Right cardiac atrium (tissue), 5 donors: ENCODE measurements around the gene C19orf85. TPM values are rescaled to one million over a fixed set of nuclear protein-coding genes. Genes with fewer than 3 reads are reported as not detected.

ENCODE experiments used
- ATAC-seq, 2 donors: fragments of 200-7000 bp; cut with Tn5 transposase; one replicate each; pipeline versions ENCODE4 v1.8.0 to v1.9.1; 2020; ENCODE audit warnings: moderate library complexity in 2 of 2, mild to moderate bottlenecking in 1 of 2
- DNase-seq, 3 donors: peaks; one replicate each; pipeline ENCODE4 v3.0.0-alpha.2; 2020
- H3K27ac ChIP-seq: one replicate; pipeline ENCODE4 v1.5.1; 2013; ENCODE audit warnings: mild to moderate bottlenecking, low read length, control low read depth, moderate library complexity
- H3K27me3 ChIP-seq: one replicate; pipeline ENCODE4 v1.6.1; 2013; ENCODE audit not compliant: control insufficient read depth, insufficient read depth
- H3K4me1 ChIP-seq: one replicate; pipeline ENCODE4 v1.6.1; 2013; ENCODE audit warnings: low read length; ENCODE audit not compliant: control insufficient read depth, insufficient read depth
- H3K4me3 ChIP-seq: one replicate; pipeline ENCODE4 v1.5.1; 2013; ENCODE audit warnings: low read length, control low read depth
- H3K9me3 ChIP-seq: one replicate; pipeline ENCODE4 v1.6.1; 2013; ENCODE audit warnings: low read length; ENCODE audit not compliant: control insufficient read depth
- whole genome bisulfite sequencing: extraction: QIAGEN DNeasy Blood & Tissue Kit; methylation state at CpG from one replicate; pipeline ENCODE4 v1.1.7; 2013; 5-methylcytosine and 5-hydroxymethylcytosine counted together
- intact Hi-C, 4 donors: fragments of 100-400 bp; cut with DNase I; formaldehyde crosslinking; loops; one replicate each; pipeline versions ENCODE4 v1.11.0 to v1.14.0; 2022 to 2023
- polyA plus RNA-seq: library from polyadenylated mRNA; stranded (reverse); fragments of 200-250 nt; gene quantifications from one replicate; pipeline ENCODE4 v1.2.3, GENCODE V29; 2013
- total RNA-seq, 4 donors: library from RNA; stranded (reverse); fragmentation: NEBNext Ultra II Directional; extraction: Animal tissue kit (Norgen Biotek cat#: 25700); gene quantifications; one replicate each; pipeline ENCODE4 v1.2.1, GENCODE V29; 2021
- donor health status: healthy with polysubstance abuse.
- donor health status: DM: no; HTN: yes; CAD: no.
- donor health status: DM: no; HTN: no; CAD: no.
- donor health status: DM: no; HTN: yes; CAD: no; lungs with severe emphysema.
- donor health status: DM: yes; HTN: yes; CAD: no.

The C19orf85 gene
- total and polyA plus RNA-seq, 5 donors: not detected

DNA sequence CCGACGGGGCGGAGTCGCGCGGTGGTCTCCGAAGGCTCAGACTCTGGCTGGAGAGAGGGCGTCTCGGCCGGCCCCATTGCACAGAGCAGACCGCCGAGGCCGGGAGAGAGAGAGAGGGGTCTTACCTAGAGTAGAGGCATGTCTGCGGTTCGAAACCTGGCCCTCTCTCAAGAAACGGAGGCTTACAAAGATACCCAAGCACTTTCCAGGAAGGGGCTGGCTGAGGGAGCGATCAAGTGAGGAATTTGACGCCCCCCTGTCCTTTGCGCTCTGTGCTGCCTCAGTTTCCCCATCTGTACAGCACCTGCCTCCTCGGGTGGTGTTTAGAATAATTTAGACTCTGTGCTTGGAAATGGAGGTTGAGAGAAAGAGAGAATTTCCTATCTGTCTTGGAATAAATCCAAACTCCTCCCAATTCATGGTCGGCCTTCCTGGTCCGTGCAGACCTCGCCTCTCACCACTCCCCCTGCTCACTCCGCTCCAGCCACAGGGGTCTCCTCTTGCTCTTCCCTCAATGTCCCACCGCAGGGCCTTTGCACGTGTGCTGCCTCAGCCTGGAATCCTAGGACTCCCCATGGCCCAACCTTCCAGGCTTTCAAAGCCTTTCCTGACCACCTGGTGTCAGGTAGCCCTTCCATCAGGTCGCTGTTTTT is 2.5 kb downstream of the C19orf85 start:
- no peaks in the 10 kb centered on the region for H3K27me3 ChIP-seq
- peak; percentile 47 to 75 (median 64) for DNase-seq
- peak overlapping the region; percentile 44 for H3K4me3 ChIP-seq
- ATAC-seq: peak in 1 of 2 donors; percentile 8
- no peaks in the 10 kb centered on the region for H3K9me3 ChIP-seq
- peak overlapping the region; percentile 34 for H3K27ac ChIP-seq
- 14% methylated on average over 27 of the region's 27 CpGs for whole genome bisulfite sequencing
- H3K4me1 ChIP-seq: peaks cover 1% of the 10 kb centered on the region
- intact Hi-C loops: no loop called here

DNA sequence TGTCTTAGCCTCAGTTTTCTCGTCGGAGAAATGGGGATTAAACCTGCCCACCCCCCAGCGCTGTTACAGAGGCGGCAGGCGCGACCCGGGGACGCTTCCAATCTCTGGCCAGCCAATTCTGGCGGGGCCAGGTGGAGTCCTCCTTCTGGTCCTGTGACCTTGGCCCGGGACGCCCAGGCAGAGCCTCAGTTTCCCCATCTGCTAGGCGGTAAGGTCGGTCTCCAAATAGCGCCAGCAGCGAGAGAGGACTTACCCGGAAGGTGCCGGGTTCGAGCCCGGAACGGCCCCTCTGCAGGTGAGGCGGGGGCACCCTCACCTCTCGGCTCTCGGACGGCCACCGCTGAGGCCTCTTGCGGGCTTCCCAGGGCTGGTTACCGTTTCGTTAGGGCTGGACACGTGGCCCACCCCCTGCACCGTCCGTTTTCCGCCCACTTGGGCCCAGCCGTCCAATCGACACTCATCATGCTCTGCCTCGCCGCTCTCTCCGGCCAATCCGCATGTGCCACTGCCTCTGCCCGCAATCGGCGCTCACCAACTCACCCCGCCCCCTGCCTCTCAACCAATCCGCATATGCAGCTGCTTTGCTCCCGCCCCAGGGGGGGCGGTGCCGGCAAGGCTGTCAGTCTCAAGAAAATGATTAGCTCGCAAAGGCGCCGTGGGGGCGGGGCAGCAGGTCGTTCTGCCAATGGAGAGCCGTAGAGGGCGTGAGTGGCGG is 3.1 kb downstream of the C19orf85 start, which contains the start of gene ISOC2:
ISOC2 (minus strand) TSS at position 384 of the 715 bp plus-strand sequence. CDS start 5,156 bp downstream, outside the sequence.
- Histone ChIP-seq H3K4me1 (peaks cover 1% of the 10 kb centered on the region), H3K9me3 (no peaks in the 10 kb centered on the region), H3K4me3 (peak within 1 kb of the TSS; percentile 67), H3K27ac (peak within 1 kb of the TSS; percentile 91), H3K27me3 (no peaks in the 10 kb centered on the region)
- DNase-seq (peak; percentile 100), ATAC-seq (peak; percentile 95 to 97)
- intact Hi-C loops: no loop called here
- WGBS: under 1% methylated on average over 54 of the region's 54 CpGs

DNA sequence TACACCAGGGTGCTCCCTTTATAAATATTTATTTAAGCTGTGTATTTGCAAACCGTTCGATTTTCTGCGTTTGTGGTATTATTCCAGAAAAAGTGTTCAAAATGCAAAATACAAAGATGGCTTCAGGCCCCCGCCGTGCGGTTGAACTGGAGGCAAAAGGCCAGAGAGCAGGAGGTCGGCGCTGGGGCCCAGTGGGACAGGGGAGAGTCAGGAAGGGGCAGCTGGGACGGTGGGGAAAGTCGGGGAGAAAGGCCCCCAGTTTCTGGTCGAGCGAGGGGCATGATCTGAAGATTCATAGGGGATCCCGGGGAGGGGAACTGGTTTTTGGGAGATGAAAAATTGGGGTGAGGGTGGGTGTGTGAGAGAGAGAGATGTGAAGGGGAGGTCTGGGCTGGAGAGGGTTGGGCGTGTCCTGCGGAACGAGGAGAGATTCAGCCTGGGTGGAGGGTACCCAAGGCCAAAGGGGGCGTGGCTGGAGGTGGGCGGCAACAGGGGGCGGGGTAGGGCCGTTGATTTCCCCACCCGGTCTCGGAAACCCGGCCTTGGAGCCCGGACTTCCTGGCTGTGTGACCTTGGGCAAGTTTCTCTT is 3.8 kb downstream of the C19orf85 start:
- intact Hi-C loops: no loop called here
- no peaks in the 10 kb centered on the region for H3K9me3 ChIP-seq
- ATAC-seq (peak; percentile 81 to 82), DNase-seq (peak; percentile 89 to 96 (median 94))
- peaks cover 1% of the 10 kb centered on the region for H3K4me1 ChIP-seq
- H3K27me3 ChIP-seq: no peaks in the 10 kb centered on the region
- peak overlapping the region; percentile 91 for H3K27ac ChIP-seq
- 9% methylated on average over 24 of the region's 24 CpGs for WGBS
- peak overlapping the region; percentile 67 for H3K4me3 ChIP-seq

DNA sequence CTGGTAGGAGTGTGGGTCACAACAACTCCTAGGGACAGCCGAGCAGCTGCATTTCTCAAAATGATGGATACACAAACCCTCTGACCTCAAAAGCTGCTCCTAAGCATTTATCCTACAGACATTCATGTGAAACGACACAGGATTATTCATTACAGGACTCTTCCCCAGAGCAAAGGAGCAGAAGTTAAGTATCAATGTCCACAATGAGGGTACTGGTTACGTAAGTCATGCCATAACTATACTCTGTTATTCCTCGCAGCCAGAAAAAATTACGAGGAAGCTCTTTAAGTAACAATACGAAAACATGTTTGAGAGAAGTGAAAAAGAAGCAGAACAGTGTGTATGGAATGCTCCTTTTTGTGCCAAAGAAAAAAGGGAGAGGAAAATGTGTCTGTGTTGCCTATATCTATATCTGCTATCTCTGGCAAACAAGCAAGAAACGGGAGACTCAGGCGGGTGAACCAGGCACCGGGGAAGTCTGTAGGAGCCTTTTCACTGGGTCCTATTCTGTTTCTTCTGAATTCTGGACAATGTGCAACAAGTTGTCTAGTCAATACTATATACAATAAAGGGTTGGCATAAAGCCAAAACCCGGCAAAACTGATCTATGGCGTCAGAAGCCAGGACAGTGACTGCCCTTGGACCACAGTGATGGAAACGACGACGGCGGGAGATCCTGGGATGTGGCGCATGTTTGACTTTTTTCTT is 4.4 kb downstream of the C19orf85 start:
- ATAC-seq (no peak), DNase-seq (no peak)
- Histone ChIP-seq H3K9me3 (no peaks in the 10 kb centered on the region), H3K4me1 (peaks cover 1% of the 10 kb centered on the region), H3K27me3 (no peaks in the 10 kb centered on the region), H3K27ac (peak overlapping the region; percentile 12), H3K4me3 (peak overlapping the region; percentile 67)
- intact Hi-C loops: no loop called here
- 22% methylated on average over 16 of the region's 16 CpGs for WGBS

DNA sequence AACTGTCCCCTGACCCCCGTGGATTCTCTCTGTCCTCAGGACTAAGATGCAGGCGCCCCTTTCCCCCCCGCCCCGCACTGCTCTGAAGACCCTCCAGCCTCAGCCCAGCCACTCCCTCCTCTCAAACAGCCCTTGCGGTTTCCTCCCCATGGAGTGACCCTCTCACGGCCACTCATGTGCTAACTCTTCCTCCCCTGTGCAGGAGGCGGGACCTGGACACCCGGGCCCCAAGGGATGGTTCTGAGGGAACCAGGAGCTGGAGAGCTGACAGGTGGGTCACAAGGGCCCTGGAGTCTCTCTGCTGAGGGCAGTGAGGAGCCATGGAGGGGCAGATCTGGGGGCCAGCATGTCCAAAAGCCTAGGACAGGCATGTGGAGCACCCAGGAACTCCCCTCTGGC is 5.0 kb downstream of the C19orf85 start:
- DNase-seq: peak in 2 of 3 donors; percentile 52 to 56
- WGBS: 60% methylated on average over 8 of the region's 8 CpGs
- no peak overlapping the region for H3K4me3 ChIP-seq

DNA sequence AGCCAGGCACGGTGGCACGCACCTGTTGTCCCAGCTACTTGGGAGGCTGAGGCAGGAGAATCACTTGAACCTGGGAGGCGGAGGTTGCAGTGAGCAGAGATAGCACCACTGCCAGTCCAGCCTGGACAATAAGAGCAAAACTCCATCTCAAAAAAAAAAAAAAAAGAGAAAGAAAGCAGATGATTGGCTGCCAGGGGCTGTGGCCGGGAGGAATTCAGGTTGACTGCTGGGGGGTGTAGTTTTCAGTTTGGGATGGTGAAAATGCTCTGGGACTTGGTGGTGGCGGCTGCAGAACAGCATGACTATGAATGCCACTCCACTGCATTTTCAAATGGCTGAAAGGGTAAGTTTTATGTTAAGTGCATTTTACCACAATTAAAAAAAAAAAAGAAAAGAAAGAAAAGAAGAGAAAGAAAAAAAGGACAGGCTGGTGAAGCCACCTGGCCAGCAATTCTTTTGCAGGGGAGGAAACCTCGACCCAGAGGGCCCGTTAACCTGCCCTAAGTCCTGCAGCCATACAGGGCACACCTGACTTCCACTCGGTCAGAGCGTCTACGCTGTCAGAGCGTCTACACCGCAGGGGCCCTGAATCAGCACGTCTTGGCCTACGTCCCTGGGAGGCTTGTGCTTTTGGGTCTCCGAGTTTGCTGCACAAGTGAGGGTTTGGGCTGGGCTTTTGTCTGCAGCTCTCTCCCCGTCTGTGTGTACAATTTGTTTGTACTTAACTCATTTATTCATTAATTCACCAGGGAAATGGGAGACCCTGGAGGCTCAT is 6.7 kb downstream of the C19orf85 start:
- Histone ChIP-seq H3K9me3 (no peaks in the 10 kb centered on the region), H3K27ac (no peak overlapping the region), H3K27me3 (no peaks in the 10 kb centered on the region), H3K4me3 (no peak overlapping the region), H3K4me1 (peaks cover 1% of the 10 kb centered on the region)
- WGBS: 80% methylated on average over 16 of the region's 16 CpGs
- ATAC-seq (no peak), DNase-seq (peak in 1 of 3 donors; percentile 35)
- intact Hi-C loops: no loop called here

More for the DNA sequence above, 5.0 kb downstream of the C19orf85 start:
- Histone ChIP-seq H3K27ac (peak overlapping the region; percentile 12), H3K9me3 (no peaks in the 10 kb centered on the region), H3K27me3 (no peaks in the 10 kb centered on the region), H3K4me1 (peaks cover 1% of the 10 kb centered on the region)
- intact Hi-C loops: no loop called here
- ATAC-seq: no peak

DNA sequence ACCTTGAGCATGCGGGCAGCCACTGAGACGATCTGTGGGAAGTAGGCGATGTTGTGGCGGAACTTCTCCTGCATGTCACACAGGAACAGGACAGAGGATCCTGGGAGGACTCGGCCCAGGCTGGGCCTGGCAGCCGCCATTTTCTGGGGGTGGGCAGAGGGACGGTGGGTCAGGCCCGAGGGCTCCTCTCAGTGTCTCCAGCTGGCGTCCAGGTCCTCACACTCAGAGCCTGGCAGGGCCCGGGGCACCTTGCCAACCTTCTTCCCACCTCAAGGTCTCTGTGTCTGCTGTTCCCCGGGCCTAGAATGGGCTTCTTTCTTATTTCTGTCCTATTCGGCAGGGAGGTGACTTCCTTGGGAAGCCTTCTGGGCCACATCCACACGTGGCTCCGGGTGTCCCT is 8.2 kb downstream of the C19orf85 start:
- 88% methylated on average over 14 of the region's 14 CpGs for WGBS
- H3K4me1 ChIP-seq: no peaks in the 10 kb centered on the region
- ATAC-seq (no peak), DNase-seq (peak in 1 of 3 donors; percentile 49)
- H3K27me3 ChIP-seq: no peaks in the 10 kb centered on the region
- intact Hi-C loops: no loop called here
- H3K27ac ChIP-seq: no peak overlapping the region
- no peak overlapping the region for H3K4me3 ChIP-seq
- H3K9me3 ChIP-seq: no peaks in the 10 kb centered on the region

DNA sequence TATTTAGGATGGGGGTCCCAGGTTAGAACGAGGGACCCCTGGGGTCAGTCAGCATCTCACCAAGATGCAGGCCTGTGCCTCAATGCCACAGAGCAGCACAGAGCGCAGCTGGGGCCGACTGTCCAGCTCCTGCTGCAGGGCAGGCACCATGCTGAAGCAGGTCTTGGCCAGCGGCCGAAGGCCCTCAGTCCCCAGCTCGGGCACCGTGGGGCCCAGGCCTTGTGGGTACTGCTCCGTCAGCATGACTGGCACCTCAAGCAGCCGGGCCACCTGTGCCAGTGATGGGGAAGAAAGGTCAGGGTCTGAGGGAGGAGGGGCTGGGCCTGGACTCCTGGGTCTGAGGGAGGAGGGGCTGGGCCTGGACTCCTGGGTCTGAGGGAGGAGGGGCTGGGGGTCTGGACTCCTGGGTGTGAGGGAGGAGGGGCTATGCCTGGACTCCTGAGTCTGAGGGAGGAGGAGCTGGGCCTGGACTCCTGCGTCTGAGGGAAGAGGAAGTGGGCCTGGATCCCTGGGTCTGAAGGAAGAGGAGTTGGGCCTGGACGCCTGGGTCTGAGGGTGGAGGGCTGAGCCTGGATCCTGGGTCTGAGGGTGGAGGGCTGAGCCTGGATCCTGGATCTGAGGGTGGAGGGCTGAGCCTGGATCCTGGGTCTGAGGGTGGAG is 8.8 kb downstream of the C19orf85 start:
- H3K27me3 ChIP-seq: no peaks in the 10 kb centered on the region
- DNase-seq (peak in 2 of 3 donors; percentile 50 to 65), ATAC-seq (no peak)
- no peak overlapping the region for H3K4me3 ChIP-seq
- no peaks in the 10 kb centered on the region for H3K4me1 ChIP-seq
- intact Hi-C loops: no loop called here
- H3K9me3 ChIP-seq: no peaks in the 10 kb centered on the region
- WGBS: 89% methylated on average over 11 of the region's 11 CpGs
- H3K27ac ChIP-seq: no peak overlapping the region

DNA sequence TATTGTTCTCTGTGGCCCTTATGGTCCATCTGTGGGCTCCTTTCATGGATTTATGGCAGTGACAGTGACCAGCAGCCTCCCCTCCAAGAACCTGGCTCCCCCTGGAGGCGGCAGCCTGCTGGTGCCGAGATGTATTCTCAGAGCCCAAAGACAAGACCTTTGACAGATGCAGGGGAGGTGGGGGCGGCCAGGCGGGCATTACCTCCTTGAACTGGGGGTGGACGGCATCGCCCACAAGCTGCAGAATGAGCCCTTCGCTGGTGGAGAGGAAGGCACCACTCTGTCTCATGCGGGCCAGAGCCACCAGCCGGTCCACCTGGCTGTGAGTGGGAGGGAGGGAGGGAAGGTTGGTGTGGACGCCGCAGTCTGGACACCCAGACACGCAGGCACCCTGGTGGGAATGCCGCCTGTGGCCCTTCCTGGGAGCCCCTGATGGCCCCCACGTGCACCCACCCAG is 9.7 kb downstream of the C19orf85 start:
- Histone ChIP-seq H3K27ac (no peak overlapping the region), H3K4me3 (no peak overlapping the region), H3K4me1 (no peaks in the 10 kb centered on the region), H3K9me3 (no peaks in the 10 kb centered on the region), H3K27me3 (no peaks in the 10 kb centered on the region)
- 76% methylated on average over 14 of the region's 14 CpGs for WGBS
- DNase-seq: peak in 2 of 3 donors; percentile 64 to 80
- intact Hi-C loops: no loop called here
- ATAC-seq: no peak
